T-helper 1 cell treated with Interleukin-12 subunit alpha and Interleukin-12 subunit beta and Interleukin-4 antibody, amounts not matched to agents 30 ng/mL and 1 ng/mL, for 36 hours (primary cell): ENCODE results near the gene MAPT. TPM values are rescaled to one million over a fixed set of nuclear protein-coding genes. Genes with fewer than 3 reads are reported as not detected.

Experiments
- intact Hi-C: fragments of 100-400 bp; cut with micrococcal nuclease; formaldehyde crosslinking; loops from one replicate; pipeline ENCODE4 v1.15.1; 2024
- total RNA-seq: library from RNA; stranded (reverse); gene quantifications from 2 replicates; pipeline ENCODE4 v1.2.3, GENCODE V29; 2022

Gene MAPT
- total RNA-seq, 1 donor from 2014 or later, result 0.25 TPM

DNA sequence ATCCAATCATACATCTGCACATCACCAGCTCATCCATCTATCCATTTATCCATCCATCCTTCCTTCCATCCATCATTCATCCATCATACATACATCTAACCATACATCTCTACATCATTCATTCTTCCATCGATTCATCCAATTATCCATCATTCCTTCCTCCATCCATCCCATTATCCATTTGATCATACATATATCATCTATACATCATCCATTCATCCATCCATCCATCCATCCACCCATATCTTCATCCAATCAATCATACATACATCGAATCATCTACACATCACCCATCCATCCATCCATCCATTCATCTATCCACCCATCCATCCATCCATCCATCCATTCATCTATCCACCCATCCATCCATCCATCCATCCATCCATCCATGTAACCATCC is 75.4 kb downstream of the MAPT start:
- intact Hi-C loops, result no loop called here

DNA sequence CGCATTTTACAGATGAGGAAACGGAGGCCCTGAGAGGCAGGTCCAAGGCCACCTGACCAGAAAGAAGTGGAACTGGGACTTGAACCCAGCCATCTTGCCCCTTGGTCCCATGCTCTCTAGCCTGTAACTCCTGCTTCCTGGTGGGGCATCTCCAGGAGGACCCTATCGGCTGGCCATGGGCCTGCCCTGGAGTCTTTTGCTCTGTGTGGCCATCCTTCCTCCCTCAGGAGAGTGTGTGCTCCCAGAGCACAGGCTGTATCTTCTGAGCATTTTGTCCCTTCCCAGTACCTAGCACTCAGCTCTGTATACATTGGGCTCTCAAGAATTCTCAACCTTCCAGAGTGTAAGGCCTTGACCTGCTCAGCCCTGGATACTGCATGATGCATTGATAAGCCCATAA is 76.3 kb downstream of the MAPT start:
- intact Hi-C loops, result no loop called here

DNA sequence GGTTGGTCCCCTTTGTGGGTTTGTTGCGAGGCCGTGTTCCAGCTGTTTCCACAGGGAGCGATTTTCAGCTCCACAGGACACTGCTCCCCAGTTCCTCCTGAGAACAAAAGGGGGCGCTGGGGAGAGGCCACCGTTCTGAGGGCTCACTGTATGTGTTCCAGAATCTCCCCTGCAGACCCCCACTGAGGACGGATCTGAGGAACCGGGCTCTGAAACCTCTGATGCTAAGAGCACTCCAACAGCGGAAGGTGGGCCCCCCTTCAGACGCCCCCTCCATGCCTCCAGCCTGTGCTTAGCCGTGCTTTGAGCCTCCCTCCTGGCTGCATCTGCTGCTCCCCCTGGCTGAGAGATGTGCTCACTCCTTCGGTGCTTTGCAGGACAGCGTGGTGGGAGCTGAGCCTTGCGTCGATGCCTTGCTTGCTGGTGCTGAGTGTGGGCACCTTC is 77.4 kb downstream of the MAPT start:
- intact Hi-C loops, result no loop called here

DNA sequence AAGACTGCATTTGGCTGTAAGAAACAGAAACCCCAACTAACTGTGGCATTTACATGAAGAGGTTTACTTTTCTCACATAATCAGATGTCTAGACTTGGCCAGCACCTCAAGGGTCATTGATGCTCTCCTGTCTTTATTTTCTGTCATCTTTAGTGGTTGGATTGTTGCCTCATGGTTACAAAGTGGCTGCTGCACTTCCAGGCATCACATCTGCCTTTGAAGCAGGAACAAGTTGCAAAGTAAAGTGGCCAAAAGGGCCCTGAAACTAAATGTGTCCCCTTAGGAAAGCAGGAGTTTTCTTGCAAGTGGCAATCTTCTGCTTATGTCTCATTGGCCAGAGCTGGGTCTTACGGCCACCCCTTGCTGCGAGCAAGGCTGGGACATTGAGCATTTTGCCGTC is 78.2 kb downstream of the MAPT start:
- intact Hi-C loops, result no loop called here

DNA sequence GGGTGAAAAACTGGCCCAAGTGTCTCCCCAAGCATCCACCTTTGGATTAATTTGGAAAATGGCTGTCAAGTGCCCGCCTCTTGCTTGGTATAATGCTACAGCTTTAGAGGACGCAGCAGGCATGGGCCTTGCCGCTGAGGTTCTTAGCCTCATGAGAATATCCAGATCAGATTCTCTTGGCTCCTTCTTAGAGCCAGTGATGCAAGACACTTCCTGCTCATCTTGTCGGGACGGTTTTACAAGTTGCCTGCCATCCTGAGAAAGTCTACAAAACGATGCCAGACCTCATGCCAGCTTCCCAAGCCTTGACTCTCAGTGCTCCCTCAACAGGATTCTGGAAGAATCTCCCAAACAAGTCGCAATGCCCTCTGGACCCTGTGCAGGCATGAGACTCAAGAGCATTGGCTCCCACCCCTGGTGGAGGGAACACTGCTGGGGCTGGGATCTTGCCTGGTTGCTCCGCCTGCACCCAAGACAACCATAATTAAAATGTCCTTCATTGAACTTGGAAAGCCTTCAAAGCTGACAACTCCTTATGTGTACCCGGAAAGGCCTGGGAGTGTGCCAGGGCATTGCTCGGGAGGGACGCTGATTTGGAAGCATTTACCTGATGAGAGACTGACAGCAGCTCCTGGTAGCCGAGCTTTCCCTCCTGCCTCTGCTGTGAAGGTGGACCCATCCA is 78.9 kb downstream of the MAPT start:
- intact Hi-C loops, result no loop called here

DNA sequence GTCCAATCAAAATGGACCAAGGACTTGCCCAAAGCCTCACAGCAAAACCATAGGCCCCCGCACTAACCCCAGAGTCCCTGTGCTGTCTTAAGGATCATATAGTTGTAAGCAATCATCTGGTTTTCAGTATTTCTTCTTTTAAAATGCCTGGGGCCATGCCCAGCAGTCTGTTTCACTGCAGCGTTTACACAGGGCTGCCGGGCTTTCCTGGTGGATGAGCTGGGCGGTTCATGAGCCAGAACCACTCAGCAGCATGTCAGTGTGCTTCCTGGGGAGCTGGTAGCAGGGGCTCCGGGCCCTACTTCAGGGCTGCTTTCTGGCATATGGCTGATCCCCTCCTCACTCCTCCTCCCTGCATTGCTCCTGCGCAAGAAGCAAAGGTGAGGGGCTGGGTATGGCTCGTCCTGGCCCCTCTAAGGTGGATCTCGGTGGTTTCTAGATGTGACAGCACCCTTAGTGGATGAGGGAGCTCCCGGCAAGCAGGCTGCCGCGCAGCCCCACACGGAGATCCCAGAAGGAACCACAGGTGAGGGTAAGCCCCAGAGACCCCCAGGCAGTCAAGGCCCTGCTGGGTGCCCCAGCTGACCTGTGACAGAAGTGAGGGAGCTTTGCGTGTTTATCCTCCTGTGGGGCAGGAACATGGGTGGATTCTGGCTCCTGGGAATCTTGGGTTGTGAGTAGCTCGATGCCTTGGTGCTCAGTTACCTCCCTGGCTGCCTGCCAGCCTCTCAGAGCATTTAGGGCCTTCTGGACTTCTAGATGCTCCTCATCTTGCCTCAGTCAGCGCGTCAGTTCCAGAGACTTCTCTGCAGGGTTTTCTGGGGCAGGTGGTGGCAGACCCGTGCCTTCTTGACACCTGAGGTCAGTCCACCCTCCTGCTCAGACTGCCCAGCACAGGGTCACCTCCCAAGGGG is 79.8 kb downstream of the MAPT start:
- intact Hi-C loops, result no loop called here

DNA sequence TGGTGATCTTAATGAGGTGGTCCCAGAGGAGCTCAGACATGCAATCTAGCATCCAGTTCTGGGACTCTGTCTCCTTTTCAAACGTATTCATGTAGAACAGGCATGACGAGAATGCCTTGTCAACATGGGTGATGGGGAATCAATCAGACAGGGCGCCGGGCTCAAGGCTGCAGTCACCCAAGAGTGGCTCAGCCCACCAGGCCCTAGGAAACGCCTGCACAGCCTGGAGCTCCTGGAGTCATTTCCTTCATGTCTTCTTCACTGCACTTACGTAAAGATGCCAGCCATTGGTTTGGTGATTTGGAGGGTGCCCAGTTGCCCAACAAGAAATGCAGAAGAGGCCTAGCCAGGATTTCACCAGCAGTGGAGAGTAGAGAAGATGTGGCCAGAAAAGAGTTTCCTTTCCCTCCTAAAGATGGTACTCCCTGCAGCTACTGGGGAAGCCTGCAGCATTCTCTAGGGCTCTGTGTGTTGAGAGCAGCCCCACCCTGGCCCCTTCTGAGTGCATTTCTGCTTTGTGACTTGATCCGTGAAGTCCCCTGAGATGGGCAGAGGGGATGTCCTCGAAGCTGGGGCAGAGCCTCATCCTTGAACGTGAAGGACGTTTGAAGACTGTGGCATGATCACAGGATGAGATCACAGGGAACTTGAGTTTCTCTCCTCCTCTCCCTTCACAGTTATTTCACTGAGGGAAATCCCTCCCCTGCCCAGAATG is 80.7 kb downstream of the MAPT start:
- intact Hi-C loops, result no loop called here

DNA sequence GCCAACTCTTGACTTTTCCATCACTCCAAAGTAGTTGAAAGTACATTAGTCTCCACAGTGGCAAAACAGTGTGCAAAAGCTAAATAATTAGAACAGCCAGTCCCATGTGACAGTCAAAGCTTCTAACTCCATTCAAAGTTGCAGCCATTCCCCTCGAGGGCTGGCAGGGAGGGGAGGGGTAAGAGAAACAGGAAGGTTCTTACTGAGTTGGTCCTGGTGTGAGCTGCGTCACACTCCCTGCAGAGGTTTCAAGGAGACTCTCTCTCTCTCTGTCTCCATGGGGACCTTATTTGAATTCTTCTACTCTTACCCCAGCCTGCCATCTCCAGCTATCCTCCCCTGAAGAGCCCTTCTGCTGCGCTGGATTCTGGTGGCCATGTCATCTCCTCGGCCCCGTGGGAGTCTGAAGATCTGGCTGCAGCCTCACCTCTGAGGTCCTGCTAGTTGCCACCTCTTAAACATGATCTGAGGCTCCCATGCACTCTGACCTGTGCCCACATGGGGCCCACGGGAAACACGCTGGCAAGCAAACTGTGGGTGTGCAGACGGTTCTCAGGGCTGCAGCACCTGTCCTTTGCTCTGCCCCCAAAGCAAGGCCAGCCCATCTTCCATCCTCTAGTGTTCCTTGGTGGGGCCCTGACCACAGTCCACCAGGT is 81.4 kb downstream of the MAPT start:
- intact Hi-C loops, result no loop called here

DNA sequence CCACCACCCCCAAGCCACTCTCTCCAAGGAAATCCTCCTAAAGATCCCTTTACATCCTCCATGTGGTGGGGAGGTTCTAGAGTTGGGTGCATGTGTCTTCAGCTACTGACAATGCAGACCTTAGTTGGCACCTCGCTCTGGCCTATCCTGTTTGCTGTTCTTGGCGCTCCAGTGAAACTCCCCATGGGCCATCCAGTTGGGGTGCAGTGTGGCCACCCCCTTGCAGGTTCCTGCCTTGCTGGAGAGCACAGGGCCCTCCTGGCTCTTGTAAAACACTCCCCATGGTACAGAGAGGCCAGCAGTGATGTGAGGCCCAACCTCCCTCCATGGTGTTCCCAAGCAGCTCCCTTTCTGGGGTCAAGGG is 82.0 kb downstream of the MAPT start:
- intact Hi-C loops, result no loop called here

DNA sequence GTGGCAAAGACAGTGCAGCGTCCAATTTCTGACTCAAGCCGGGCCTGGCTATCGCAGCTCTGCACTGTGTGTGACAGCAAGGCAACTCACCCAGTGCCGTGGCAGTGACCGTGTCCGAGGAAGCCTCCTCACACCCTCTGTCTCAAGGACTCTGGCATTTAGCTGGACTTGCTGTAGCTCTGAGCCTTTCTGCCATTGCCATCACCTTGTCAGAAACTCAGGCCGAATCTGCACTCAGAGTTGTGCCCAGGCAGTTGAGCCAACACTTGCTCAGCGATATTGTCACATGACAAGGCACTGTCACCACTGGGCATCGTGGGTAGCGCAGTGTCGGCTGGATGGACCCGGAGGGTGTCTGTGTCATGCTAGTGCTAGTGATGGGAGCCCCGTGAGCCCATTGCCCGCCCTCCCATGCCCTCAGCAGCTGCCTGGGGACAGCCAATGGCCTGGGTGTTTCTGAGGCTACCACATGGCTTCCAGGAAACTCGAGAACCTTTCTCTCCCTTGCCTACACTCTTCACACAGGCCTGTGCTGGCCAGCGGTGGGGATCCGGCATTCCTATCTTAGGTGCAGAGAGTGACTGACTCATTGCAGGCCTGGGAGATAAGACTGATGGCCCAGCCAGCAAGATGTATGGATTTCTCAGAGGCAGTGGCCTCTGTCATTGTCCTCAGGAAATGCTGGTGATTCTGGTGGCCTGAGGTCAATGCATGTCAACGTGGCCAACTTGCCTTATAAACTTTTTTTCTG is 82.6 kb downstream of the MAPT start:
- intact Hi-C loops, result no loop called here

DNA sequence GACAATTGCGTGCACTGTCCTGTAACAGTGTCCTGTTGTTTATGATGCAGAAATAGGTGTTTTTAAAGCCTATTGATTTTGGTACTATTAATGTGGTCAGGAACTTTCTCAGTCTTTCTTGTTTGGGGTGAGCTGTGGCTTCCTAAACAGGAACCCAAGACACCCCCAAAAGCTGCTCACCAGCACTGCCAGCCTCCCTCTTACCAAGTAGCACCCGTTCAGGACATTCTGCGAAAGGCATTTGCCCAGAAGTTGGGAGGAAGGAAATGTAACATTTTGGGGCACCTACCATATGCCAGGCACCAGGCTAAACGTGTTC is 83.1 kb downstream of the MAPT start:
- intact Hi-C loops, result no loop called here

DNA sequence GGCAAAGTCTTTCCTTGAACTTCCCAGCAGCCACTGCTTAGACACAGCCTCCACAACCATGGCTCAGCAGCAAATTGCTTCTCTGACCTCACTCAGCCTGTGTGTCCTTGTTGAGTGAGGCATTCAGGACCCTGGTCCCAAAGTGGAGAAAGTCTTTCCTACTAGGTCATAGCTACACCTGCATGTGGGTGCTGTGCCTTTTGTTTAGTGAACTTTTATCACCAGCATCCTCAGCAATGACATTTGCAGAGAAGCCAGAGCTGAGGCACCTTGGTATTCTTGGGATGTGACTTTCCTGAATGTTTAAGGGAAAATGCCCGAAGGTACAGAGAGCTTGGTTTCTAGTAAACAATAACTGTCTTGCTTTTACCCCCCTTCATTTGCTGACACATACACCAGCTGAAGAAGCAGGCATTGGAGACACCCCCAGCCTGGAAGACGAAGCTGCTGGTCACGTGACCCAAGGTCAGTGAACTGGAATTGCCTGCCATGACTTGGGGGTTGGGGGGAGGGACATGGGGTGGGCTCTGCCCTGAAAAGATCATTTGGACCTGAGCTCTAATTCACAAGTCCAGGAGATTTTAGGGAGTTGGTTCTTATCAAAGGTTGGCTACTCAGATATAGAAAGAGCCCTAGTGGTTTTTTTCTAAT is 83.7 kb downstream of the MAPT start:
- intact Hi-C loops, result no loop called here

DNA sequence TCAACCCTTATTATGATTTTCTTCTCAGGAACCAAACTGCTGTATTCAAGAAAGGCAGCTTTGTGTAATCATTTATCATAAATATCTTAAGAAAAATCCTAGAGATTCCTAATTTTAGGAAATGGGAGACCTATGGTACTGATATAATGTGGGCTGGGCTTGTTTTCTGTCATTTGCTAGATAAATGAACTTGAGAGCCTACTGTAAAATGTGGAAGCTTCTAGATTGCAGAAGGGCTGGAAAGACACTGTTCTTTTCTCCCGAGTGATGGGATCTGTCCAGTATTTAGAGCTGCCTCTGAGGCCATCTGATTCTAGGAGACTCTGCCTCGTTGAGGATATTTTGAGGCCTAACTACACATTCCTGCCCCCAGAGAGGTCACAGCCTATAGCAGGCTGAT is 84.8 kb downstream of the MAPT start:
- intact Hi-C loops, result no loop called here

DNA sequence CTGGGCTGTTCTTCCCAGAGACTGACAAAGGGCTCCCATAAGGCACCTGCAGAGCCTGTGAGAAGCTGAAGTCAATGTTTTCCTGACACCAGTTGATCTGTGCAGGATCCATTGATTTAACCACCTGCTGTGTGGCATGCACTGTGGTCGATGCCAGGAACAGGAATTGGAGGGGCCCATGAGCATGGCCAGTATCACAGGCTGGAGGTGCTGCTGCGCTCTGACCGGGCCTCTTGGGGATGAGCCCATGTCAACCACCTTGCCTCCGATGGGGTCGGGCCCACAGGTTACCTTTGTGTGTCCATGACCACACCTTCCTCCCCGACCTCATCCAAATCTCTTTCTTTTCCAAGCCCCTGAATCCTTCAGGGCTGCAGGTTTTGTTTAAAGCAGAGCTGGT is 86.5 kb downstream of the MAPT start:
- intact Hi-C loops, result no loop called here

DNA sequence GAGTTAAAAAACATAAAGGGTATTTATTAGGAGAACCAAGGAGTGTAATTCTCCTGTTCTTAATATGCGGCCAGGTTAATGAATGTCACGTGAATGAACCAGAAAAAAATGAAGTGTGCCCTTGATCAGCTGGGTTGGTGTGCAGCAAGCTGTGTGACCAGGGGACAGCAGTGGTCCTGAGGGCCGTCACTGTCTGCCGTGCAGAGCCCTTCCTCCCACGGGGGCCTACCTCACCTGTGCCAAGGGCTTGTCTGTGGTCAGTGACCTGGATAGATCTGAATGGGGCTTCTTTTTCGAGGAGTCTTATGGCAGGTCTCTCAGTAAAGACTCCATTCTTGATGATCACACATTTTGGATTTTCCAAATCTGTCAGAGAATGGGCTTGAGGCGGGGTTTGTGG is 87.0 kb downstream of the MAPT start:
- intact Hi-C loops, result no loop called here

DNA sequence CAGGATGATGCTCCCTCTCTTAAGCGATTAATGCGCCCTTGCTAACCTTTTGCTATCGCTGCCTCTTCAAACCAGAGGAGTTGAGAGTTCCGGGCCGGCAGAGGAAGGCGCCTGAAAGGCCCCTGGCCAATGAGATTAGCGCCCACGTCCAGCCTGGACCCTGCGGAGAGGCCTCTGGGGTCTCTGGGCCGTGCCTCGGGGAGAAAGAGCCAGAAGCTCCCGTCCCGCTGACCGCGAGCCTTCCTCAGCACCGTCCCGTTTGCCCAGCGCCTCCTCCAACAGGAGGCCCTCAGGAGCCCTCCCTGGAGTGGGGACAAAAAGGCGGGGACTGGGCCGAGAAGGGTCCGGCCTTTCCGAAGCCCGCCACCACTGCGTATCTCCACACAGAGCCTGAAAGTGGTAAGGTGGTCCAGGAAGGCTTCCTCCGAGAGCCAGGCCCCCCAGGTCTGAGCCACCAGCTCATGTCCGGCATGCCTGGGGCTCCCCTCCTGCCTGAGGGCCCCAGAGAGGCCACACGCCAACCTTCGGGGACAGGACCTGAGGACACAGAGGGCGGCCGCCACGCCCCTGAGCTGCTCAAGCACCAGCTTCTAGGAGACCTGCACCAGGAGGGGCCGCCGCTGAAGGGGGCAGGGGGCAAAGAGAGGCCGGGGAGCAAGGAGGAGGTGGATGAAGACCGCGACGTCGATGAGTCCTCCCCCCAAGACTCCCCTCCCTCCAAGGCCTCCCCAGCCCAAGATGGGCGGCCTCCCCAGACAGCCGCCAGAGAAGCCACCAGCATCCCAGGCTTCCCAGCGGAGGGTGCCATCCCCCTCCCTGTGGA is 88.6 kb downstream of the MAPT start:
- intact Hi-C loops, result no loop called here

DNA sequence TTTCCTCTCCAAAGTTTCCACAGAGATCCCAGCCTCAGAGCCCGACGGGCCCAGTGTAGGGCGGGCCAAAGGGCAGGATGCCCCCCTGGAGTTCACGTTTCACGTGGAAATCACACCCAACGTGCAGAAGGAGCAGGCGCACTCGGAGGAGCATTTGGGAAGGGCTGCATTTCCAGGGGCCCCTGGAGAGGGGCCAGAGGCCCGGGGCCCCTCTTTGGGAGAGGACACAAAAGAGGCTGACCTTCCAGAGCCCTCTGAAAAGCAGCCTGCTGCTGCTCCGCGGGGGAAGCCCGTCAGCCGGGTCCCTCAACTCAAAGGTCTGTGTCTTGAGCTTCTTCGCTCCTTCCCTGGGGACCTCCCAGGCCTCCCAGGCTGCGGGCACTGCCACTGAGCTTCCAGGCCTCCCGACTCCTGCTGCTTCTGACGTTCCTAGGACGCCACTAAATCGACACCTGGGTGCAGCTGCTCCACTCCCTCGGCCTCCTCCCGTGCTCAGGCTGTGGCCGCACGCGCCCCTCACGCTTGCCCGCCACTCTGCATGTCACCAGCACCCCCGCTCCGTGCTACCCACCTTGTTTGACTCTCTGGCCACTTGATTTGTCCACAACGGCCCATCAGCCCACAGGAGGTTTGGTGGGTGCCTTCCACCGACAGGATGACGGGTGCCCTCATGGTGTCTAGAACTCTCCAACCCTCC is 89.4 kb downstream of the MAPT start:
- intact Hi-C loops, result no loop called here

DNA sequence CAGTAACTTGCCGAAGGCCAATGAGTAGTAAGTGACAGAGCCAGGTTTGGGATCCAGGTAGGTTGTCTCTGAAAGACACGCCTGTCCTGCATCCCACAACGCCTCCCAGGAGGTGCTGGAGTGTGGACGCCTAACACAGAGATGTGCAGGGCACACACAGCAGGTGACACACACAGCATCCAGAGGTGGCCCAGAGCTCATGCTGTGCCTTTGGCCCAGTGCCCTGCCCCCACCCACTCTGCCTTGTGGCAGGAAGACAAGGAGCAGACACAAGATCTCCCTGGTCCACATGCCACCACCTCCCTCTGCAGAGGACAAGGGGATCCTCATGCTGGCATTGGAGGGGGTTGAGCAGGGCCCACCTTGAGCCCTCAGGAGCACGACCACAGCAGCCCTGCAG is 90.0 kb downstream of the MAPT start:
- intact Hi-C loops, result no loop called here

DNA sequence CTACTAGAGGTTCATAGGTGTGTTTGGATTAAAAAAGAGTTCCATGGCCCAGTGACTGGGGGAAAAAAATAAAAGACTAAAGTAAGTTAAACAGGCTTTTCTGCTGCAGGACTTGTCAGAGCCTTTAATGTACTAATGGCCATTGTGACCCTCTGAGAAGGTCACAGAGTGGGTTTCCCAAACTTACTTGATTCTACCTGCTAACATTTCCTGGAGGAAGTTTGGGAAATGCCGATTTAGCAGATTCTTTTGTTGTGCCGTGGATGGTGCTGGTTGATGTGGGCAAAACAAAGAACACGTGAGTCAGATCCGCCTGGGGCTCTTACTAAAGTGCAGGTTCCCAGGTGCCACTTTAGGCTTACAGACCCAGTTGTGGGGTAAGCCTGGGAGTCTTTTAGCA is 91.1 kb downstream of the MAPT start:
- intact Hi-C loops, result no loop called here
